IMR-90 (cell line): ENCODE data around the gene FYCO1. TPM values are rescaled to one million over a fixed set of nuclear protein-coding genes. Genes with fewer than 3 reads are reported as not detected.

Source experiments
- ATAC-seq: fragments of 200-7000 bp; cut with Tn5 transposase; 2 replicates; pipeline ENCODE4 v1.9.1; 2020; ENCODE audit warnings: low read depth, mild to moderate bottlenecking, moderate library complexity
- BruUV-seq: library from RNA; stranded (reverse); fragments of 400-500 nt; replicated peaks from 2 replicates; lab custom pipeline; 2021; lab: Mats Ljungman, UMichigan
- CTCF ChIA-PET: fragments of 300-600 bp; formaldehyde crosslinking; extraction: SDS; loops from one replicate; lab custom pipeline; 2021; ENCODE audit warnings: antibody characterized with exemption; lab: Yijun Ruan, JAX
- POLR2A ChIA-PET: fragments of 300-600 bp; sonication (Branson Sonifier 250); formaldehyde crosslinking; loops from one replicate; lab custom pipeline; 2022; ENCODE audit warnings: antibody characterized with exemption; ENCODE audit not compliant: unreplicated experiment; lab: Charles Lee
- DNase-seq: peaks from one replicate; pipeline ENCODE4 v3.0.0; 2013
- H2AFZ ChIP-seq: replicated peaks from 2 replicates; pipeline ENCODE3; 2013; ENCODE audit warnings: low read length, mild to moderate bottlenecking; ENCODE audit not compliant: poor library complexity
- H2AK5ac ChIP-seq: 2 replicates; pipeline ENCODE4 v1.6.1; 2013; ENCODE audit warnings: low read depth, low read length, inconsistent platforms
- H2AK9ac ChIP-seq: replicated peaks from 2 replicates; pipeline ENCODE3; 2013; ENCODE audit warnings: mild to moderate bottlenecking, low read depth, low read length, moderate library complexity; ENCODE audit not compliant: poor library complexity
- H2BK120ac ChIP-seq: 2 replicates; pipeline ENCODE4 v1.6.1; 2013; ENCODE audit warnings: low read depth, low read length, inconsistent platforms
- H2BK15ac ChIP-seq: 3 replicates; pipeline ENCODE4 v1.6.1; 2013; ENCODE audit warnings: low read depth, low read length, inconsistent platforms
- H2BK20ac ChIP-seq: 2 replicates; pipeline ENCODE4 v1.6.1; 2013; ENCODE audit warnings: low read depth, mild to moderate bottlenecking, inconsistent platforms, low read length, moderate library complexity
- H2BK5ac ChIP-seq: 2 replicates; pipeline ENCODE4 v1.6.1; 2013; ENCODE audit warnings: mild to moderate bottlenecking, low read depth, low read length, inconsistent platforms; ENCODE audit not compliant: poor library complexity, severe bottlenecking
- H3K14ac ChIP-seq: replicated peaks from 2 replicates; pipeline ENCODE4 v1.6.1; 2013; ENCODE audit warnings: low read depth, low read length, inconsistent platforms
- H3K18ac ChIP-seq: 2 replicates; pipeline ENCODE4 v1.6.1; 2013; ENCODE audit warnings: low read depth, low read length, control low read depth
- H3K23ac ChIP-seq: 2 replicates; pipeline ENCODE4 v1.6.1; 2013; ENCODE audit warnings: low read depth, low read length, inconsistent platforms
- H3K27ac ChIP-seq: 2 replicates; pipeline ENCODE4 v1.5.1; 2013; ENCODE audit warnings: mild to moderate bottlenecking, control low read depth, low read length; ENCODE audit not compliant: insufficient read depth
- H3K27me3 ChIP-seq: 2 replicates; pipeline ENCODE4 v1.6.1; 2013; ENCODE audit warnings: low read length; ENCODE audit not compliant: control insufficient read depth, insufficient read depth
- H3K36me3 ChIP-seq: 2 replicates; pipeline ENCODE4 v1.6.1; 2013; ENCODE audit warnings: low read length, mixed read lengths; ENCODE audit not compliant: control insufficient read depth, insufficient read depth
- H3K4ac ChIP-seq: 2 replicates; pipeline ENCODE4 v1.6.1; 2013; ENCODE audit warnings: low read depth, low read length, inconsistent platforms
- H3K4me1 ChIP-seq: 2 replicates; pipeline ENCODE4 v1.6.1; 2013; ENCODE audit warnings: low read length, mixed read lengths; ENCODE audit not compliant: control insufficient read depth, insufficient read depth
- H3K4me2 ChIP-seq: 2 replicates; pipeline ENCODE4 v1.6.1; 2013; ENCODE audit warnings: low read depth, mild to moderate bottlenecking, control low read depth, low read length, moderate library complexity
- H3K4me3 ChIP-seq: 2 replicates; pipeline ENCODE4 v1.5.1; 2013; ENCODE audit warnings: low read depth, mild to moderate bottlenecking, control low read depth, low read length, moderate library complexity; ENCODE audit not compliant: insufficient read depth
- H3K56ac ChIP-seq: 2 replicates; pipeline ENCODE4 v1.6.1; 2013; ENCODE audit warnings: low read length, inconsistent platforms; ENCODE audit not compliant: insufficient read depth; ENCODE audit errors: extremely low read depth
- H3K79me1 ChIP-seq, 2 experiments: 2 replicates each; pipeline ENCODE4 v1.6.1; 2013; ENCODE audit warnings: low read length in 2 of 2, inconsistent platforms in 1 of 2, low read depth in 1 of 2
- H3K9ac ChIP-seq: 2 replicates; pipeline ENCODE4 v1.6.1; 2013; ENCODE audit warnings: low read depth, low read length, control low read depth
- H3K9me1 ChIP-seq: 2 replicates; pipeline ENCODE4 v1.6.1; 2013; ENCODE audit warnings: low read length, inconsistent platforms; ENCODE audit not compliant: insufficient read depth
- H3K9me3 ChIP-seq: 2 replicates; pipeline ENCODE4 v1.6.1; 2013; ENCODE audit warnings: low read length; ENCODE audit not compliant: control insufficient read depth, insufficient read depth
- H4K20me1 ChIP-seq: 2 replicates; pipeline ENCODE4 v1.6.1; 2013; ENCODE audit warnings: low read length, inconsistent platforms; ENCODE audit not compliant: insufficient read depth
- H4K5ac ChIP-seq: 2 replicates; pipeline ENCODE4 v1.6.1; 2013; ENCODE audit warnings: mild to moderate bottlenecking, low read depth, low read length, control low read depth
- H4K8ac ChIP-seq, 2 experiments: 2 replicates each; pipeline ENCODE4 v1.6.1; 2013; ENCODE audit warnings: low read depth in 2 of 2, low read length in 2 of 2, control low read depth in 1 of 2, inconsistent platforms in 1 of 2
- H4K91ac ChIP-seq: 2 replicates; pipeline ENCODE4 v1.6.1; 2013; ENCODE audit warnings: low read depth, low read length, inconsistent platforms; ENCODE audit not compliant: insufficient read depth
- BHLHE40 ChIP-seq: fragments of 150-350 bp; IDR thresholded peaks from 2 replicates; pipeline ENCODE4 v1.6.1; 2016; ENCODE audit warnings: mild to moderate bottlenecking, low read depth, low read length
- CEBPB ChIP-seq: IDR thresholded peaks from 2 replicates; pipeline ENCODE4 v1.6.1; 2012; ENCODE audit warnings: low read depth, low read length, improper control_type of control experiment
- CHD1 ChIP-seq: IDR thresholded peaks from 2 replicates; pipeline ENCODE4 v1.6.1; 2012; ENCODE audit warnings: low read depth, low read length, improper control_type of control experiment
- FOS ChIP-seq: fragments of 150-350 bp; IDR thresholded peaks from 2 replicates; pipeline ENCODE4 v1.6.1; 2016; ENCODE audit warnings: low read depth, low read length
- MAFK ChIP-seq: IDR thresholded peaks from 2 replicates; pipeline ENCODE4 v1.6.1; 2012; ENCODE audit warnings: low read depth, low read length, improper control_type of control experiment
- MAZ ChIP-seq: IDR thresholded peaks from 2 replicates; pipeline ENCODE4 v1.6.1; 2012; ENCODE audit warnings: low read depth, mild to moderate bottlenecking, low read length, improper control_type of control experiment, moderate library complexity, borderline replicate concordance
- MXI1 ChIP-seq: IDR thresholded peaks from 2 replicates; pipeline ENCODE4 v1.6.1; 2012; ENCODE audit warnings: low read depth, mild to moderate bottlenecking, low read length, moderate library complexity, borderline replicate concordance
- NFE2L2 ChIP-seq: fragments of 150-350 bp; IDR thresholded peaks from 2 replicates; pipeline ENCODE4 v1.6.1; 2016; ENCODE audit warnings: low read depth, mild to moderate bottlenecking, low read length
- POLR2A ChIP-seq: IDR thresholded peaks from 2 replicates; pipeline ENCODE4 v1.6.1; 2012; ENCODE audit warnings: mild to moderate bottlenecking, low read depth, low read length
- RAD21 ChIP-seq: IDR thresholded peaks from 2 replicates; pipeline ENCODE4 v1.6.1; 2012; ENCODE audit warnings: low read length, improper control_type of control experiment
- RCOR1 ChIP-seq: IDR thresholded peaks from 2 replicates; pipeline ENCODE4 v1.6.1; 2012; ENCODE audit warnings: mild to moderate bottlenecking, low read length, improper control_type of control experiment; ENCODE audit not compliant: insufficient replicate concordance
- RFX5 ChIP-seq: IDR thresholded peaks from 2 replicates; pipeline ENCODE4 v1.8.0; 2012; ENCODE audit warnings: low read depth, mild to moderate bottlenecking, low read length, moderate library complexity
- SMC3 ChIP-seq: fragments of 150-350 bp; IDR thresholded peaks from 2 replicates; pipeline ENCODE4 v1.6.1; 2016; ENCODE audit warnings: low read depth, mild to moderate bottlenecking, antibody characterized with exemption, low read length, moderate library complexity
- WGBS, 2 experiments: methylation state at CpG; one replicate each; pipeline versions ENCODE4 v1.1.5 to v1.1.7; 2013; ENCODE audit warnings: missing lambda C conversion rate in 2 of 2; ENCODE audit not compliant: insufficient read length in 1 of 2; ENCODE audit errors: extremely low coverage in 2 of 2; 5-methylcytosine and 5-hydroxymethylcytosine counted together
- dilution Hi-C: fragments of 300-500 bp; cut with HindIII; formaldehyde crosslinking; loops from one replicate; pipeline ENCODE4 v1.14.3; 2018; ENCODE audit warnings: low sequenced_read_pairs; ENCODE audit not compliant: unreplicated experiment
- in situ Hi-C: fragments of 300-500 bp; cut with MboI; formaldehyde crosslinking; loops from 3 replicates; pipeline ENCODE4 v1.14.3; 2019; ENCODE audit warnings: low sequenced_read_pairs, inconsistent platforms, mixed read lengths
- intact Hi-C: fragments of 100-400 bp; cut with micrococcal nuclease; formaldehyde crosslinking; loops from 2 replicates; pipeline ENCODE4 v1.10.0; 2022
- polyA plus RNA-seq, 3 experiments: library from polyadenylated mRNA; depleted of rRNA; stranded (reverse); fragments of >200 nt; gene quantifications; 2 replicates each; pipeline ENCODE4 v1.2.3, GENCODE V29; 2012; ENCODE audit warnings: low replicate concordance in 1 of 3
- total RNA-seq: library from RNA; depleted of rRNA; stranded (reverse); fragments of >200 nt; gene quantifications from 2 replicates; pipeline ENCODE4 v1.2.3, GENCODE V29; 2012
- TF ChIP-seq, protein P1 (sequence below): conservative IDR thresholded peaks from 2 replicates; pipeline ENCODE4 v1.5.1; 2012; ENCODE audit warnings: mild to moderate bottlenecking, low read depth, low read length, improper control_type of control experiment
- TF ChIP-seq, protein P2 (sequence below): fragments of 150-350 bp; IDR thresholded peaks from 2 replicates; pipeline ENCODE4 v1.6.1; 2017; ENCODE audit warnings: mild to moderate bottlenecking, antibody characterized with exemption, low read length, low read depth
- TF ChIP-seq, protein P3 (sequence below): fragments of 150-350 bp; IDR thresholded peaks from 2 replicates; pipeline ENCODE4 v1.6.1; 2016; ENCODE audit warnings: low read depth, mild to moderate bottlenecking, low read length, moderate library complexity, borderline replicate concordance

Gene FYCO1
- total and polyA plus RNA-seq, 2 of the 4 experiments (the other 2 are of a cell fraction): 13.7 to 20.1 TPM

DNA sequence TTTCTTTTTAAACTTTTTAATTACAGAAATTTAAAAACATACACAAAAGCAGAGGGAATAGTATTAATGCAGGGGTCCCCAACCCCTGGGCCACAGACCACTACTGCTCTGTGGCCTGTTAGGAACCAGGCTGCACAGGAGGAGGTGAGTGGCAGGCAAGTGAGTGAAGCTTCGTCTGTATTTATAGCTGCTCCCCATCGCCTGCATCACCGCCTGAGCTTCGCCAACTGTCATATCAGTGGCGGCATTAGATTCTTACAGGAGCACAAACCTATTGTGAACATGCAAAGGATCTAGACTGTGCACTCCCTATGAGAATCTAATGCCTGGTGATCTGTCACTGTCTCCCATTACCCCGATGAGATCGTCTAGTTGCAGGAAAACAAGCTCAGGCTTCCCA is 86.9 kb downstream of the FYCO1 start:
- CTCF ChIA-PET: interaction anchor here (0.6 kb wide), 1 partner anchor 42 kb away, joined by 3 read pairs; no protein-coding TSS in a partner anchor
- intact Hi-C loops: no loop called here

More for the DNA sequence above, 86.9 kb downstream of the FYCO1 start:
- no peak overlapping the region for H3K14ac ChIP-seq
- H3K79me1 ChIP-seq: no peaks in the 10 kb centered on the region
- no peak overlapping the region for H3K9ac ChIP-seq
- in situ Hi-C loops (no loop called here), dilution Hi-C loops (no loop called here)
- H2BK15ac ChIP-seq: no peak overlapping the region
- H4K8ac ChIP-seq: no peak overlapping the region
- whole genome bisulfite sequencing, 2 experiments: 96% methylated on average over 4 of the region's 7 CpGs; no CpG with 5 or more reads in 1 of the 2 experiments
- no peaks in the 10 kb centered on the region for H3K27me3 ChIP-seq
- POLR2A ChIA-PET: interaction anchor here (0.8 kb wide), 1 partner anchor 189 kb away, joined by 6 read pairs; no protein-coding TSS in a partner anchor
- no peak overlapping the region for H2AFZ ChIP-seq
- H3K27ac ChIP-seq: no peak overlapping the region
- no peak overlapping the region for H2AK9ac ChIP-seq
- no peak overlapping the region for H2BK5ac ChIP-seq
- H3K9me3 ChIP-seq: no peaks in the 10 kb centered on the region
- H2BK20ac ChIP-seq: no peak overlapping the region
- no peak overlapping the region for H3K4me3 ChIP-seq
- H3K4ac ChIP-seq: no peak overlapping the region
- no peaks in the 10 kb centered on the region for H4K20me1 ChIP-seq
- H4K5ac ChIP-seq: no peak overlapping the region
- H4K91ac ChIP-seq: no peak overlapping the region
- peaks cover 12% of the 10 kb centered on the region; the same call in 1 of the 2 replicates for H3K9me1 ChIP-seq
- no peak for ATAC-seq
- BruUV-seq: no TSS peak
- H2AK5ac ChIP-seq: no peak overlapping the region
- H3K4me2 ChIP-seq: no peak overlapping the region
- no peaks in the 10 kb centered on the region for H3K36me3 ChIP-seq
- DNase-seq: no peak
- no peak overlapping the region for H3K56ac ChIP-seq
- no peak overlapping the region for H2BK120ac ChIP-seq
- H3K4me1 ChIP-seq: peaks cover 19% of the 10 kb centered on the region
- no peak overlapping the region for H3K23ac ChIP-seq
- no peak overlapping the region for H3K18ac ChIP-seq
- TF ChIP-seq, protein P1, sequence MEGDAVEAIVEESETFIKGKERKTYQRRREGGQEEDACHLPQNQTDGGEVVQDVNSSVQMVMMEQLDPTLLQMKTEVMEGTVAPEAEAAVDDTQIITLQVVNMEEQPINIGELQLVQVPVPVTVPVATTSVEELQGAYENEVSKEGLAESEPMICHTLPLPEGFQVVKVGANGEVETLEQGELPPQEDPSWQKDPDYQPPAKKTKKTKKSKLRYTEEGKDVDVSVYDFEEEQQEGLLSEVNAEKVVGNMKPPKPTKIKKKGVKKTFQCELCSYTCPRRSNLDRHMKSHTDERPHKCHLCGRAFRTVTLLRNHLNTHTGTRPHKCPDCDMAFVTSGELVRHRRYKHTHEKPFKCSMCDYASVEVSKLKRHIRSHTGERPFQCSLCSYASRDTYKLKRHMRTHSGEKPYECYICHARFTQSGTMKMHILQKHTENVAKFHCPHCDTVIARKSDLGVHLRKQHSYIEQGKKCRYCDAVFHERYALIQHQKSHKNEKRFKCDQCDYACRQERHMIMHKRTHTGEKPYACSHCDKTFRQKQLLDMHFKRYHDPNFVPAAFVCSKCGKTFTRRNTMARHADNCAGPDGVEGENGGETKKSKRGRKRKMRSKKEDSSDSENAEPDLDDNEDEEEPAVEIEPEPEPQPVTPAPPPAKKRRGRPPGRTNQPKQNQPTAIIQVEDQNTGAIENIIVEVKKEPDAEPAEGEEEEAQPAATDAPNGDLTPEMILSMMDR: no peak
- TF ChIP-seq, protein P2, sequence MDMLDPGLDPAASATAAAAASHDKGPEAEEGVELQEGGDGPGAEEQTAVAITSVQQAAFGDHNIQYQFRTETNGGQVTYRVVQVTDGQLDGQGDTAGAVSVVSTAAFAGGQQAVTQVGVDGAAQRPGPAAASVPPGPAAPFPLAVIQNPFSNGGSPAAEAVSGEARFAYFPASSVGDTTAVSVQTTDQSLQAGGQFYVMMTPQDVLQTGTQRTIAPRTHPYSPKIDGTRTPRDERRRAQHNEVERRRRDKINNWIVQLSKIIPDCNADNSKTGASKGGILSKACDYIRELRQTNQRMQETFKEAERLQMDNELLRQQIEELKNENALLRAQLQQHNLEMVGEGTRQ: no peak
- TF ChIP-seq MAZ: no peak
- no peak for TF ChIP-seq NFE2L2
- no peak for TF ChIP-seq SMC3
- TF ChIP-seq MAFK: no peak
- TF ChIP-seq POLR2A: no peak
- no peak for TF ChIP-seq RFX5
- no peak for TF ChIP-seq BHLHE40
- TF ChIP-seq CEBPB: no peak
- no peak for TF ChIP-seq RCOR1
- TF ChIP-seq, protein P3, sequence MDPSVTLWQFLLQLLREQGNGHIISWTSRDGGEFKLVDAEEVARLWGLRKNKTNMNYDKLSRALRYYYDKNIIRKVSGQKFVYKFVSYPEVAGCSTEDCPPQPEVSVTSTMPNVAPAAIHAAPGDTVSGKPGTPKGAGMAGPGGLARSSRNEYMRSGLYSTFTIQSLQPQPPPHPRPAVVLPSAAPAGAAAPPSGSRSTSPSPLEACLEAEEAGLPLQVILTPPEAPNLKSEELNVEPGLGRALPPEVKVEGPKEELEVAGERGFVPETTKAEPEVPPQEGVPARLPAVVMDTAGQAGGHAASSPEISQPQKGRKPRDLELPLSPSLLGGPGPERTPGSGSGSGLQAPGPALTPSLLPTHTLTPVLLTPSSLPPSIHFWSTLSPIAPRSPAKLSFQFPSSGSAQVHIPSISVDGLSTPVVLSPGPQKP: no peak
- TF ChIP-seq RAD21: no peak
- TF ChIP-seq MXI1: no peak
- TF ChIP-seq FOS: no peak
- TF ChIP-seq CHD1: no peak
